Naive B cell (primary cell): ENCODE measurements around the gene UST. TPM values are rescaled to one million over a fixed set of nuclear protein-coding genes. Genes with fewer than 3 reads are reported as not detected.
A peak's percentile ranks its signal among the peaks of the same experiment; 100 is the strongest.
"Not testable (repeated sequence)": the region's sequence is repeated elsewhere in the genome, so short reads cannot be mapped to it uniquely, and the experiment has no call there.

Experiments
- ATAC-seq, 2 donors: fragments of 150-1000 bp; cut with Tn5 transposase; 2 replicates each; pipeline ENCODE4 v1.10.0; 2021; ENCODE audit warnings: low read depth in 2 of 2, mild to moderate bottlenecking in 2 of 2, moderate library complexity in 2 of 2
- DNase-seq: peaks from one replicate; pipeline ENCODE4 v3.0.0; 2022
- H3K27ac Mint-ChIP-seq, 6 donors: one replicate each; pipeline ENCODE4 v1.8.0; 2020 to 2022; ENCODE audit warnings: mild to moderate bottlenecking in 6 of 6, mixed read lengths in 6 of 6, moderate library complexity in 5 of 6, inconsistent platforms in 2 of 6
- H3K27me3 Mint-ChIP-seq, 3 donors: one replicate each; pipeline ENCODE4 v1.8.0; 2021 to 2022; ENCODE audit warnings: mixed read lengths in 3 of 3, mild to moderate bottlenecking in 1 of 3
- H3K36me3 Mint-ChIP-seq, 2 donors: one replicate each; pipeline ENCODE4 v1.8.0; 2020 to 2022; ENCODE audit warnings: mixed read lengths in 2 of 2, inconsistent platforms in 1 of 2, mild to moderate bottlenecking in 1 of 2
- H3K4me1 Mint-ChIP-seq, 3 donors: one replicate each; pipeline ENCODE4 v1.8.0; 2020 to 2022; ENCODE audit warnings: mixed read lengths in 3 of 3, inconsistent platforms in 1 of 3, mild to moderate bottlenecking in 1 of 3, moderate library complexity in 1 of 3
- H3K4me3 Mint-ChIP-seq, 8 donors: one replicate each; pipeline ENCODE4 v1.8.0; 2020 to 2022; ENCODE audit warnings: mild to moderate bottlenecking in 8 of 8, mixed read lengths in 8 of 8, moderate library complexity in 8 of 8, inconsistent platforms in 2 of 8
- H3K9me3 Mint-ChIP-seq, 7 donors: one replicate each; pipeline ENCODE4 v1.8.0; 2020 to 2022; ENCODE audit warnings: mixed read lengths in 7 of 7, mild to moderate bottlenecking in 5 of 7, inconsistent platforms in 2 of 7, moderate library complexity in 1 of 7
- polyA plus RNA-seq, 6 donors: library from polyadenylated mRNA; unstranded; fragments of 300-500 nt; fragmentation: Illumina TruSeq; gene quantifications; one replicate each; pipeline ENCODE4 v1.2.3, GENCODE V29; 2021; ENCODE audit warnings: low read depth in 6 of 6

UST gene
- polyA plus RNA-seq, 6 donors from 2014 or later = 2.8 to 7.2 (median 5.2) TPM

GRCh38 chr6:148743476-148743875, 3.4 kb upstream of the UST start:
- ATAC-seq = no peak
- no peaks in the 10 kb centered on the region for H3K9me3 Mint-ChIP-seq
- no peaks in the 10 kb centered on the region for H3K27me3 Mint-ChIP-seq
- no peaks in the 10 kb centered on the region for H3K36me3 Mint-ChIP-seq
- peak overlapping the region in 2 of 6 donors; percentile 53 to 61 for H3K27ac Mint-ChIP-seq
- H3K4me1 Mint-ChIP-seq = peaks cover 4 to 30% (median 22%) of the 10 kb centered on the region in 3 donors
- DNase-seq = no peak
- peak overlapping the region in 2 of 8 donors; percentile 35 to 66 for H3K4me3 Mint-ChIP-seq

- DNase-seq (no peak), ATAC-seq (no peak)
- no peaks in the 10 kb centered on the region for H3K36me3 Mint-ChIP-seq
- peak overlapping the region in 5 of 6 donors; percentile 57 to 99 (median 98) for H3K27ac Mint-ChIP-seq
- peak overlapping the region; percentile 91 to 100 (median 99) for H3K4me3 Mint-ChIP-seq
- peaks cover 24 to 50% (median 38%) of the 10 kb centered on the region in 3 donors for H3K4me1 Mint-ChIP-seq
- no peaks in the 10 kb centered on the region for H3K27me3 Mint-ChIP-seq
- H3K9me3 Mint-ChIP-seq = no peaks in the 10 kb centered on the region
These were observed 904 bp upstream of the UST start for GRCh38 chr6:148745926-148746325.

GRCh38 chr6:148747145-148747470, 278 bp downstream of the UST start:
- peak overlapping the region; percentile 86 to 100 (median 97) for H3K4me3 Mint-ChIP-seq
- peaks cover 30 to 55% (median 43%) of the 10 kb centered on the region in 3 donors for H3K4me1 Mint-ChIP-seq
- no peaks in the 10 kb centered on the region for H3K27me3 Mint-ChIP-seq
- no peaks in the 10 kb centered on the region for H3K9me3 Mint-ChIP-seq
- no peak for DNase-seq
- H3K27ac Mint-ChIP-seq = peak overlapping the region in 5 of 6 donors; percentile 52 to 98 (median 90)
- H3K36me3 Mint-ChIP-seq = no peaks in the 10 kb centered on the region
- ATAC-seq = no peak

- peak overlapping the region; percentile 91 to 98 (median 94) for H3K4me3 Mint-ChIP-seq
- peak overlapping the region; percentile 24 to 98 (median 91) for H3K27ac Mint-ChIP-seq
- no peaks in the 10 kb centered on the region for H3K27me3 Mint-ChIP-seq
- ATAC-seq = peak; percentile 73 to 76
- H3K4me1 Mint-ChIP-seq = peaks cover 30 to 55% (median 43%) of the 10 kb centered on the region in 3 donors
- no peaks in the 10 kb centered on the region for H3K36me3 Mint-ChIP-seq
- no peaks in the 10 kb centered on the region for H3K9me3 Mint-ChIP-seq
- peak; percentile 76 for DNase-seq
These were observed 788 bp downstream of the UST start for GRCh38 chr6:148747471-148748165.

GRCh38 chr6:148749674-148750073, 2.8 kb downstream of the UST start:
- Mint-ChIP-seq H3K9me3 (no peaks in the 10 kb centered on the region), H3K27me3 (no peaks in the 10 kb centered on the region), H3K4me3 (peak overlapping the region in 6 of 8 donors; percentile 8 to 96 (median 94)), H3K27ac (peak overlapping the region in 3 of 6 donors; percentile 66 to 98 (median 77)), H3K4me1 (peaks cover 30 to 55% (median 43%) of the 10 kb centered on the region in 3 donors), H3K36me3 (no peaks in the 10 kb centered on the region)
- DNase-seq (no peak), ATAC-seq (no peak)

- DNase-seq (no peak), ATAC-seq (no peak)
- Mint-ChIP-seq H3K36me3 (peaks cover 0 to 2% of the 10 kb centered on the region in 2 donors), H3K9me3 (peaks cover 0 to 2% (median 0%) of the 10 kb centered on the region in 7 donors), H3K4me3 (peak overlapping the region in 3 of 8 donors; percentile 46 to 91 (median 72)), H3K4me1 (peaks cover 33 to 50% (median 41%) of the 10 kb centered on the region in 3 donors), H3K27me3 (no peaks in the 10 kb centered on the region), H3K27ac (peak overlapping the region in 2 of 6 donors; percentile 54 to 76)
These were observed 4.3 kb downstream of the UST start for GRCh38 chr6:148750838-148751792.

GRCh38 chr6:148751793-148752170, 5.0 kb downstream of the UST start:
- Mint-ChIP-seq H3K36me3 (peaks cover 0 to 9% of the 10 kb centered on the region in 2 donors), H3K27me3 (no peaks in the 10 kb centered on the region), H3K4me3 (peak overlapping the region in 1 of 8 donors; percentile 16), H3K9me3 (peaks cover 0 to 9% (median 3%) of the 10 kb centered on the region in 7 donors), H3K27ac (no peak overlapping the region), H3K4me1 (peaks cover 39 to 50% (median 41%) of the 10 kb centered on the region in 3 donors)
- no peak for DNase-seq
- no peak for ATAC-seq

GRCh38 chr6:148755379-148755778, 8.5 kb downstream of the UST start:
- H3K27me3 Mint-ChIP-seq, H3K4me3 Mint-ChIP-seq, DNase-seq, ATAC-seq: not testable (repeated sequence)
- H3K27ac Mint-ChIP-seq = peak overlapping the region in 2 of 6 donors; percentile 37 to 70
- peaks cover 0 to 14% (median 3%) of the 10 kb centered on the region in 7 donors for H3K9me3 Mint-ChIP-seq
- peaks cover 0 to 11% of the 10 kb centered on the region in 2 donors for H3K36me3 Mint-ChIP-seq
- peaks cover 36 to 53% (median 48%) of the 10 kb centered on the region in 3 donors for H3K4me1 Mint-ChIP-seq

GRCh38 chr6:148757944-148758480, 11.2 kb downstream of the UST start:
- Mint-ChIP-seq H3K27ac (peak overlapping the region; percentile 97 to 99 (median 98)), H3K36me3 (peaks cover 0 to 11% of the 10 kb centered on the region in 2 donors), H3K4me1 (peaks cover 49 to 69% (median 59%) of the 10 kb centered on the region in 3 donors), H3K9me3 (peaks cover 0 to 14% (median 3%) of the 10 kb centered on the region in 7 donors), H3K27me3 (no peaks in the 10 kb centered on the region), H3K4me3 (peak overlapping the region; percentile 30 to 87 (median 60))
- DNase-seq (no peak), ATAC-seq (peak in 1 of 2 donors; percentile 15)

GRCh38 chr6:148758492-148758891, 11.7 kb downstream of the UST start:
- Mint-ChIP-seq H3K36me3 (peaks cover 0 to 11% of the 10 kb centered on the region in 2 donors), H3K4me3 (peak overlapping the region; percentile 30 to 87 (median 60)), H3K9me3 (peaks cover 0 to 14% (median 3%) of the 10 kb centered on the region in 7 donors), H3K27me3 (no peaks in the 10 kb centered on the region), H3K4me1 (peaks cover 54 to 74% (median 63%) of the 10 kb centered on the region in 3 donors), H3K27ac (peak overlapping the region; percentile 97 to 99 (median 98))
- peak; percentile 64 for ATAC-seq
- peak; percentile 91 for DNase-seq

GRCh38 chr6:148760258-148760534, 13.4 kb downstream of the UST start:
- no peak for ATAC-seq
- DNase-seq = no peak
- Mint-ChIP-seq H3K36me3 (peaks cover 0 to 11% of the 10 kb centered on the region in 2 donors), H3K4me3 (peak overlapping the region; percentile 83 to 97 (median 86)), H3K4me1 (peaks cover 68 to 91% (median 78%) of the 10 kb centered on the region in 3 donors), H3K27ac (peak overlapping the region; percentile 98 to 100 (median 98)), H3K9me3 (peaks cover 0 to 14% (median 3%) of the 10 kb centered on the region in 7 donors), H3K27me3 (no peaks in the 10 kb centered on the region)

GRCh38 chr6:148760568-148761526, 14.0 kb downstream of the UST start:
- Mint-ChIP-seq H3K36me3 (peaks cover 0 to 11% of the 10 kb centered on the region in 2 donors), H3K4me1 (peaks cover 74 to 97% (median 85%) of the 10 kb centered on the region in 3 donors), H3K9me3 (peaks cover 0 to 14% (median 3%) of the 10 kb centered on the region in 7 donors), H3K27me3 (no peaks in the 10 kb centered on the region), H3K4me3 (peak overlapping the region; percentile 83 to 97 (median 86)), H3K27ac (peak overlapping the region; percentile 98 to 100 (median 98))
- peak; percentile 88 for DNase-seq
- peak; percentile 48 to 51 for ATAC-seq
